ENCODE measurements around the gene MDP1.

- TF ChIP-seq CTCF (IDR thresholded peaks at IDR 0.05; ENCODE audit: control extremely low read depth in 1 of 3, insufficient read depth in 1 of 3, low read depth in 1 of 3, low read length in 3 of 3) (no peak), USF2 (IDR thresholded peaks at IDR 0.05; ENCODE audit: low read length) (no peak), MAX (IDR thresholded peaks at IDR 0.05) (no peak), HDAC2 (IDR thresholded peaks at IDR 0.05; ENCODE audit: borderline replicate concordance in 1 of 2, low read depth in 2 of 2, low read length in 2 of 2) (no peak), SRF (IDR thresholded peaks at IDR 0.05; ENCODE audit: low read depth, low read length) (no peak), SIX5 (IDR thresholded peaks at IDR 0.05; ENCODE audit: low read depth, low read length) (no peak), HDAC6 (IDR thresholded peaks at IDR 0.05; ENCODE audit: low read depth, low read length) (no peak), POLR2A (IDR thresholded peaks at IDR 0.05; ENCODE audit: control extremely low read depth in 1 of 2, low read depth in 2 of 2, low read length in 2 of 2) (no peak), SP1 (IDR thresholded peaks at IDR 0.05; ENCODE audit: low read depth, low read length) (no peak), RAD21 (IDR thresholded peaks at IDR 0.05 in 1 of 2, conservative IDR thresholded peaks at IDR 0.05 in 1 of 2; ENCODE audit: low read depth in 2 of 2, low read length in 2 of 2) (no peak), POLR2AphosphoS5 (IDR thresholded peaks at IDR 0.05; ENCODE audit: low read depth, low read length) (no peak), TCF12 (IDR thresholded peaks at IDR 0.05; ENCODE audit: low read depth, low read length) (no peak)
Observed at GRCh38 chr14:24192933-24193332, 22.9 kb downstream of the MDP1 start.

Measured in H1 (cell line).